ENCODE measurements around the gene MYRIP.

MYRIP gene

GRCh38 chr3:39892068-39892467, 82.7 kb downstream of the MYRIP start:
- FAIRE-seq = no peak
- TF ChIP-seq POLR2AphosphoS5 (IDR thresholded peaks at IDR 0.05; ENCODE audit: low read depth, low read length) = no peak
- TF ChIP-seq POU2F2 (IDR thresholded peaks at IDR 0.05; ENCODE audit: low read depth, low read length) = no peak
- TF ChIP-seq PAX5 (IDR thresholded peaks at IDR 0.05; ENCODE audit: insufficient read depth, low read length, severe bottlenecking) = no peak
- no peak for TF ChIP-seq TAF1 (IDR thresholded peaks at IDR 0.05; ENCODE audit: low read depth, low read length)
- TF ChIP-seq SPI1 (IDR thresholded peaks at IDR 0.05; ENCODE audit: low read depth, low read length) = no peak
- TF ChIP-seq POLR2A (IDR thresholded peaks at IDR 0.05; ENCODE audit: low read depth, low read length) = no peak
- no peak for DNase-seq (ENCODE audit: insufficient read length, low spot score)

- FAIRE-seq (no peak), DNase-seq (ENCODE audit: insufficient read length, low spot score) (no peak)
- TF ChIP-seq TAF1 (IDR thresholded peaks at IDR 0.05; ENCODE audit: low read depth, low read length) = no peak
- TF ChIP-seq PAX5 (IDR thresholded peaks at IDR 0.05; ENCODE audit: insufficient read depth, low read length, severe bottlenecking) = no peak
- TF ChIP-seq POLR2A (IDR thresholded peaks at IDR 0.05; ENCODE audit: low read depth, low read length) = no peak
- TF ChIP-seq SPI1 (IDR thresholded peaks at IDR 0.05; ENCODE audit: low read depth, low read length) = no peak
- no peak for TF ChIP-seq POU2F2 (IDR thresholded peaks at IDR 0.05; ENCODE audit: low read depth, low read length)
- TF ChIP-seq POLR2AphosphoS5 (IDR thresholded peaks at IDR 0.05; ENCODE audit: low read depth, low read length) = no peak
Observed at GRCh38 chr3:39896184-39896583, 86.8 kb downstream of the MYRIP start.

- DNase-seq (ENCODE audit: insufficient read length, low spot score) = no peak
- TF ChIP-seq SPI1 (IDR thresholded peaks at IDR 0.05; ENCODE audit: low read depth, low read length) (no peak), POLR2A (IDR thresholded peaks at IDR 0.05; ENCODE audit: low read depth, low read length) (no peak), POU2F2 (IDR thresholded peaks at IDR 0.05; ENCODE audit: low read depth, low read length) (no peak), PAX5 (IDR thresholded peaks at IDR 0.05; ENCODE audit: insufficient read depth, low read length, severe bottlenecking) (no peak), POLR2AphosphoS5 (IDR thresholded peaks at IDR 0.05; ENCODE audit: low read depth, low read length) (no peak), TAF1 (IDR thresholded peaks at IDR 0.05; ENCODE audit: low read depth, low read length) (no peak)
- FAIRE-seq = no peak
Observed at GRCh38 chr3:39900462-39901002, 91.1 kb downstream of the MYRIP start.

- FAIRE-seq (no peak), DNase-seq (ENCODE audit: insufficient read length, low spot score) (no peak)
- TF ChIP-seq TAF1 (IDR thresholded peaks at IDR 0.05; ENCODE audit: low read depth, low read length) (no peak), POU2F2 (IDR thresholded peaks at IDR 0.05; ENCODE audit: low read depth, low read length) (no peak), POLR2AphosphoS5 (IDR thresholded peaks at IDR 0.05; ENCODE audit: low read depth, low read length) (no peak), PAX5 (IDR thresholded peaks at IDR 0.05; ENCODE audit: insufficient read depth, low read length, severe bottlenecking) (no peak), SPI1 (IDR thresholded peaks at IDR 0.05; ENCODE audit: low read depth, low read length) (no peak), POLR2A (IDR thresholded peaks at IDR 0.05; ENCODE audit: low read depth, low read length) (no peak)
Observed at GRCh38 chr3:39903253-39903652, 93.8 kb downstream of the MYRIP start.

GRCh38 chr3:39905788-39906187, 96.4 kb downstream of the MYRIP start:
- FAIRE-seq (no peak), DNase-seq (ENCODE audit: insufficient read length, low spot score) (no peak)
- no peak for TF ChIP-seq POLR2AphosphoS5 (IDR thresholded peaks at IDR 0.05; ENCODE audit: low read depth, low read length)
- TF ChIP-seq TAF1 (IDR thresholded peaks at IDR 0.05; ENCODE audit: low read depth, low read length) = no peak
- TF ChIP-seq PAX5 (IDR thresholded peaks at IDR 0.05; ENCODE audit: insufficient read depth, low read length, severe bottlenecking) = no peak
- no peak for TF ChIP-seq POLR2A (IDR thresholded peaks at IDR 0.05; ENCODE audit: low read depth, low read length)
- no peak for TF ChIP-seq POU2F2 (IDR thresholded peaks at IDR 0.05; ENCODE audit: low read depth, low read length)
- TF ChIP-seq SPI1 (IDR thresholded peaks at IDR 0.05; ENCODE audit: low read depth, low read length) = no peak

GRCh38 chr3:39907981-39908380, 98.6 kb downstream of the MYRIP start:
- FAIRE-seq = no peak
- TF ChIP-seq PAX5 (IDR thresholded peaks at IDR 0.05; ENCODE audit: insufficient read depth, low read length, severe bottlenecking) = no peak
- no peak for TF ChIP-seq TAF1 (IDR thresholded peaks at IDR 0.05; ENCODE audit: low read depth, low read length)
- TF ChIP-seq POLR2A (IDR thresholded peaks at IDR 0.05; ENCODE audit: low read depth, low read length) = no peak
- no peak for TF ChIP-seq POU2F2 (IDR thresholded peaks at IDR 0.05; ENCODE audit: low read depth, low read length)
- TF ChIP-seq POLR2AphosphoS5 (IDR thresholded peaks at IDR 0.05; ENCODE audit: low read depth, low read length) = no peak
- TF ChIP-seq SPI1 (IDR thresholded peaks at IDR 0.05; ENCODE audit: low read depth, low read length) = no peak
- DNase-seq (ENCODE audit: insufficient read length, low spot score) = no peak

GRCh38 chr3:39910135-39910534, 100.7 kb downstream of the MYRIP start:
- TF ChIP-seq TAF1 (IDR thresholded peaks at IDR 0.05; ENCODE audit: low read depth, low read length) (no peak), PAX5 (IDR thresholded peaks at IDR 0.05; ENCODE audit: insufficient read depth, low read length, severe bottlenecking) (no peak), POU2F2 (IDR thresholded peaks at IDR 0.05; ENCODE audit: low read depth, low read length) (no peak), POLR2AphosphoS5 (IDR thresholded peaks at IDR 0.05; ENCODE audit: low read depth, low read length) (no peak), SPI1 (IDR thresholded peaks at IDR 0.05; ENCODE audit: low read depth, low read length) (no peak), POLR2A (IDR thresholded peaks at IDR 0.05; ENCODE audit: low read depth, low read length) (no peak)
- no peak for DNase-seq (ENCODE audit: insufficient read length, low spot score)
- no peak for FAIRE-seq

GRCh38 chr3:39910826-39911464, 101.5 kb downstream of the MYRIP start:
- no peak for DNase-seq (ENCODE audit: insufficient read length, low spot score)
- TF ChIP-seq SPI1 (IDR thresholded peaks at IDR 0.05; ENCODE audit: low read depth, low read length) (no peak), POLR2A (IDR thresholded peaks at IDR 0.05; ENCODE audit: low read depth, low read length) (no peak), POLR2AphosphoS5 (IDR thresholded peaks at IDR 0.05; ENCODE audit: low read depth, low read length) (no peak)
- no peak for FAIRE-seq

- FAIRE-seq = no peak
- TF ChIP-seq SPI1 (IDR thresholded peaks at IDR 0.05; ENCODE audit: low read depth, low read length) (no peak), POU2F2 (IDR thresholded peaks at IDR 0.05; ENCODE audit: low read depth, low read length) (no peak), PAX5 (IDR thresholded peaks at IDR 0.05; ENCODE audit: insufficient read depth, low read length, severe bottlenecking) (no peak), POLR2AphosphoS5 (IDR thresholded peaks at IDR 0.05; ENCODE audit: low read depth, low read length) (no peak), POLR2A (IDR thresholded peaks at IDR 0.05; ENCODE audit: low read depth, low read length) (no peak), TAF1 (IDR thresholded peaks at IDR 0.05; ENCODE audit: low read depth, low read length) (no peak)
- no peak for DNase-seq (ENCODE audit: insufficient read length, low spot score)
Observed at GRCh38 chr3:39911465-39912309, 102.3 kb downstream of the MYRIP start.

Data from GM12891 (cell line).